ENCODE results near the gene B3GLCT.

B3GLCT gene

DNA sequence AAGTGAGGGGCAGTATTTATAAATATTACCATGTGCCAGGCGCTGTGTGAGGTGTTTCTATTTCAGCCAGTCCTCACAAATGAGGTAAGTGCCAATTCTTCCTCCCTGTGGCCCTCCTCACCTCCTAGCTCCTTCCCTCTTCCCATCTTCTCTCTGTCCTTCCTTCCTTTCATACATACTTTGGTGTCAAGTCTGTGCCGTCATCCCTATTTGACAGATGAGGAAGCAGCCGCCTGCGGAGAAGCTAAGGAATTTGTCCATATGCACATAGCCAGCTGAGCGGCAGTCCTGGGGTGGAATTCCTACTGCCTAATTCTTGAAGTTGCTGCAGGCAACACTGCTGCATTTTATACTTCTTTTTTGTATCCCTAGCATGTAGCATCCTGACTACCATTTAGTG is 150.8 kb downstream of the B3GLCT start:
- no peak for DNase-seq (ENCODE audit: low spot score)

DNA sequence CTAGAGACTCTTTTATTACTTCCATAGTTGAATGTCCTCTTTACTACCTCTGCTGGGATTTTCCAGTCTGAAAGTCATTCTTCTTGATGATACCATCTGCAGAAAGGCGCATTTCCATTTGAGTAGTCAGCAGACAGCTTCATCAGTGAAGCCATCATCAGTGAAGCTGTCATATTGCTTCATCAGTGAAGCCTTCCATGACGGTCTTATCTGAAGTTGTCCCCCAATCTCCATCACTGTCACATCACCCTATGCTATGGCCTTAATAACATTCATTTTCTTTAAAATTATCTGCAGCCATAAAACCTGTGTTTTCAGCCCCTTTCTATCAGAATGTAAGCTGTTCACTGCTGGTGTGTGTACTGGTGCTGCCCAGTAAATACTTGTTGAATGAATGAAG is 151.6 kb downstream of the B3GLCT start:
- DNase-seq (ENCODE audit: low spot score): no peak

DNA sequence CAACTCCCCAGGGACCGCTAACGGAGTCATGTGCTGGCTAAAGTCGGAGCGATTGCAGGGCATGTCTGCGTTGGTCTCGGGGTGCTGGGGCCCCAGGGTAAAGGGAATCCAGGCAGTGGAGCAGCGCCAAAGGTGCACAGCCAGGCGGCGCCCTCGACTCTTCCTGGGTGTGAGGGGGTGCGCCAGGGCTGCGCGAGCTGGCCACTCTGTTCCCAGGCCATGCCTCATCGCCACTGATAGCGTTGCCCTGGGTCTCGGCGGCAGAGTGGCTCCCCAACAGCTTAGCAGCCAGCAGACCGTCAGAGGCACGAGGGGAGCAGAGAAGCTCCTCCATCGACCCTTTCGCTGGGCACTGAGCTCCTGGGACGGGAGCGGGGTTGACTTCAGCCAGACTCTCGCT is 152.7 kb downstream of the B3GLCT start:
- no peak for DNase-seq (ENCODE audit: low spot score)

DNA sequence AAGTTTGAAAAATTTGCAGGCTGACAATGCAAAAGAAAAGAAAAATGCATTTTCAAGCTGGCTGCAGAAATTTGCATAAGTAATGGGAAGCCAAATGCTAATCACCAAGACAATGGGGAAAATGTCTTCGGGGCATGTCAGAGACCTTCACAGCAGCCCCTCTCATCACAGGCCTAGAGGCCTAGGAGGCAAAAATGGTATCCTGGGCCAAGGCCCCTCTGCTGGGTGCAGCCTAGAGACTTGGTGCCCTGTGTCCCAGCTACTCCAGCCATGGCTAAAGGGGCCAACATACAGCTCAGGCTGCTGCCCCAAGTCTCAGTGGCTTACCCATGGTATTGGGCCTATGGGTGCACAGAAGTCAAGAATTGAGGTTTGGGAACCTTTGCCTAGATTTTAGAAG is 155.2 kb downstream of the B3GLCT start:
- no peak for DNase-seq (ENCODE audit: low spot score)

DNA sequence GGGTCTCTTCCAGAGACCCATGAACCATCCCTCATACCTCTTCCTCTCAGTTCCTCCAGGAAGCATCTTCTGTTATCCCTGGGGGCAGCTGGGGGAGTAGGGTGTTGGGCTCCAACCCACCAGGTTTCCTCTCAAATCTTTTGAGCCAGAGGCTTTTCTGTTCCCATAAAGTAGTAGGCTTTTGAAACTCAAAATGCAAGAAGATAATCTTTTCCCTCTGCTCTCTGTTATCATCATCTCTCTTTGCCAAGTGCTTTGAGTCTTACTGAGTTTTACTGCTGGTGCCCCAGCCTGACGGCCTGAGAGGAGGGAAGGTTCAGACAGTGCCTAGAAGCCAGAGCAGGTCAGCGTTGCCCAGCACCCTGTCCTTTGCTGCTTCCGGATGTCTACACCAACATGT is 157.2 kb downstream of the B3GLCT start:
- no peak for DNase-seq (ENCODE audit: low spot score)

DNA sequence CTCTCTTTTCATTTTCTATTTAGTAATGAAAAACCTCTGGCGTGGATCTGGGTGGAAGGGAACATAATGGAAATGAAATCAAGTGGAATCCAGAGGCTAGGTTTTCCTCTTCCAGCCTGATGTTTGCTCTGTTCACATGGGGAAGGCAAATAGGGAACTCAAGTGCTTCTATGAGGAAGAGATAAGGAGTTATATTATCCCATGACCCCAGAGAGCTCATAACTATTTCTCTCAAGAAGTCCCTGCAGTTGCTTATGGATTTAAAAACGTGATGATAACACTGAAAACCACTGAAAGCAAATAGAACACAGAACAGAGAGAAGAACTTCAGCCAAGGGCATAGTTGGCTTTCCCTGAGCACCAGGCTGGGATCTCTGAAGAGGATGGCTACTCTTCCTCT is 157.8 kb downstream of the B3GLCT start:
- no peak for DNase-seq (ENCODE audit: low spot score)

DNA sequence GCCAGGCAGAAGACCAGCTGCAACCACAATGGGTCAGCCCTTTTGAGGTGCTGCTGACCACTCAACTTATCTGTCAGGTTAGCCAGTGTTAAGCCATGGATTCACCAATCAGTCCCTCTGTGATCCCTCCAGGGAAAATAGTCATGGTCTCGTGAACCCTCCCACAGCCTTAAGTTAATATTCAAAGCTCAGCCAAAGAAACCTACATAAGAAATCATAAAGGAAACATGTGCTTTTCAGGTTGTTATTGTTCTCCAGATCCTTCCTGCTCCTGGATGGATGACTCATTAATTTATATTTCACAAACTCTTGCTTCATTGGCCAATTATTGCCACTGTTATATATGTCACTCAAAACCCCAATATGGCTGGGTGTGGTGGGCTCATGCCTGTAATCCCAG is 161.9 kb downstream of the B3GLCT start:
- no peak for DNase-seq (ENCODE audit: low spot score)

DNA sequence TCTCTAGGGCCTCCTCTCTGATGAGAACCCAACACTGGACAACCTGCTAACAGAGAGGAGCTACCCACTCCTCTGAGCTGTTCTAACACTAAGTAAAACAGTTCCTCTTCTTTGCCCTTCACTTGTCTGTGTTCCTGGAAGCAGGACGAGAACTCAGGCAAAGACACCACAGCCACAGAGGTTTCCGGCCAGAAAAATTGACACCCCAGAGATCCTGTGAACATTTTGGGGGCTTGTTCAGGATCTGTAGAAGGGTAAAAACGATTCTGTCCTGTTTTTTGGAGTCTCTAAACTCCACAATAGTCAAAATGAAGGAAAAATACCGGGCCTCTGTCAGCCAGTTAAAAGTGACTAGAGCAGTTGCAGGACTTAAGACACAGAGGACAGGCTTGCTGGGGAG is 165.9 kb downstream of the B3GLCT start:
- DNase-seq (ENCODE audit: low spot score): no peak

DNA sequence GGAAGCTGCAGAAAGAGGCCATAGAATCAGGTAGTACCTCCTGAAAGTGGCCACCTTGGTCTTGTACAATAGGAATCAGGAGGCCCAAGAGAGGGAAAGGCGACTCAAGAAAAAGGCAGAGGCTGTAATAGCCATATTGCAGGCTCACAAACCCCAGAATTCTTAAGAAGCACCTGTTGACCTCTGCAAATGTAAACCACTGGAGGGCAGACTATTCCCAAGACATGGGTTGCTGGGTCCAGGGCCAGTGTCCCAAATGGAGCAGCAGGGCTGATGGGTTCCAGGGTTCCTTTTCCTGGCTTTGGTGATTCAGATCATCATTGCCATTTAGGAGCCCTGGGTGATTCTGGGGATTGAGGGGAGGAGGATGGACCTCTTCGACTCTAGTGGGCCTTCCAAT is 167.6 kb downstream of the B3GLCT start:
- no peak for DNase-seq (ENCODE audit: low spot score)

DNA sequence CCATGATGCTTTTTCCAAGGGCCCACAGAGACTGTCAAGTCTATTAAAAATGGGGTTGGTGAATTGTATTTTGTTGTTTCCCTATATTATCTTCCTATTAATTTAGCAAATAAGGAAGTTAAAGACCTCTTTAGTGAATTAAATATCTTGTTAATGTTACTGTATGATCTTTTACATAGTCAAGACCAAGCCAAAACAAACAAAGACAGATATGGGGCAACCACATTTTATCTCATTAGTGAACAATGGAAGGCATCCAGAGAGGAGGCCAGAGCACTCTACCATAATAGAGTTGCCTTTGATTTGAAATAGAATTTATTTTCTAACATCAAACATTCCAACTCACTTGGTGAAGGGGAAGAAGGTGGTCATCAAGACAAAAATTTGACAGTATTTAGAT is 169.4 kb downstream of the B3GLCT start:
- DNase-seq (ENCODE audit: low spot score): no peak

DNA sequence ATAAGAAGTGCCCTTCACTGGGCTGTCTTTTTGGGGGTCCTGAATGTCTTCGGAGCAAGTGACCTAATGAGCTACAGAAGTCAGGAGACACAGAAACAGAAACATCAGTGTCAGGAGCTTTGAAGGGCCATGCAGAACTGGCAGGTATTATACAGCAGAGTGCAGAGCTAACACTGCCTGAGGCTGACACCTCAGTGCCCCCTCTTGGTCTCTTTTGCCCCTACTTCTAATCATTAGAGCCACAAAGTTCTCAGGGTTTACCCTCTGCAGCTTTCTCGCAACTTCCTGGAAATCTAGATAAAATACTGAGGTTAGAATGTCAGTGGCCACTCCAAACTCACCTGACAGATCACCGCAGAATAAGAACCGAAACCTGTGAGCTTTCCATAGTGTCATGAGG is 172.7 kb downstream of the B3GLCT start:
- no peak for DNase-seq (ENCODE audit: low spot score)

DNA sequence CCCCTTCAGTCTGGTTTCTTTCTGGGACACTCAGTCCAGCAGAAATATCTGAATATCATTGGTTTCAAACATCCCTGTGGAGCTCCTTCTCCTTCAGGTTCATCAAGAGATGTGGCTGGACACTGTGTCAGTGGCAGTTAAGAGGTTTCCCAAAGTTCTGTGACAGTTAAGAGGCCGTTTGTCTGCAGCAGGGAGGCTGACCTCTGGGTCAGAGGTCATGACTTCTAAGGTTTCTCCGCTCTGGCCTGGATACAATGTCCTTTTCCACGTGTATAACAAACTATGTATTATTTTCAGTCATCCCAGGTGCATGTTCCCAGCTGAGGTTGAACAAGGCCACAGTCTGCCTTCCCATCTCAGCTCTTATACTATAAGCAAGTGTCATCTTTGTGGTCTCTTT is 174.9 kb downstream of the B3GLCT start:
- DNase-seq (ENCODE audit: low spot score): no peak

DNA sequence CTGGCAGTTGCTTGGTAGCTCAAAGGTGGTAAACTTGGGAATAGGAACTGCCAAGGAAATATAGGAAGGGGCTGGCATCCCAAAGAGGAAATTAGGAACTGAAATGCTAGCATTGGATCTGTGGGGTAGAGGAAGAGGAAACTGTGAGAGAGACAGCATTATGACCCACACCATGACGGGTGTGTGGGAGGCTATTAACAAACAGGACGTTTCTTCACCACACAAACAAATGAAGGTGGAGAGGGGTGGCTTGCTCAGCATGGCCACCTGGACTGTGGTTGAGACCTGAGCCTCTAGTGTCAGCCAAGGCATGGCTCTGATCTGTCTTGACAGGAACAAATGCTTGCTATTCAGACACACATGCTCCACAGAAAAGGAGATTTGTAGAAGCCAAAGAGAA is 178.2 kb downstream of the B3GLCT start:
- no peak for DNase-seq (ENCODE audit: low spot score)

DNA sequence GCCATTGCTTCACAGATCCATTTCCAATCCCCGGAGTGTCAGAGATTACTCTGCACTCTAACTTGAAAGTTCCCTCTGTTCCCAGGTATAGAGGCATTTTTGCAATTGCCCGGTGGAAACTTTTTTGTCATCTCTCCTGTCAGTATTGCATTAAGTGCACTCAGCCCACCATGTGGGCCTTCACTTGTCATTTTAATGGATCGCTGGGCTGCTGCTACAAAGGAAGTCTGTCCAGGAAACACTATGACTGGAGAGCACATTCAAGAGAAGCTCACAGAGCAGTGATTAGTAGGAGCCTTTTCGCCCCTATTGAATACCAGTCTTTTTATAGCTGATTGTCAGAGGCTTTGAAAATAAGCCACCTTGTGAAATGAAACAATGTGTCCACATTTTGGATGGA is 180.9 kb downstream of the B3GLCT start:
- no peak for DNase-seq (ENCODE audit: low spot score)
